Measurements from ENCODE around the gene TBX15. TPM values are rescaled to one million over a fixed set of nuclear protein-coding genes. Genes with fewer than 3 reads are reported as not detected.

TBX15 gene
- polyA plus RNA-seq, 1 donor (not counting 4 experiments of a cell fraction or from before 2014, with no cell fraction given): not detected

DNA sequence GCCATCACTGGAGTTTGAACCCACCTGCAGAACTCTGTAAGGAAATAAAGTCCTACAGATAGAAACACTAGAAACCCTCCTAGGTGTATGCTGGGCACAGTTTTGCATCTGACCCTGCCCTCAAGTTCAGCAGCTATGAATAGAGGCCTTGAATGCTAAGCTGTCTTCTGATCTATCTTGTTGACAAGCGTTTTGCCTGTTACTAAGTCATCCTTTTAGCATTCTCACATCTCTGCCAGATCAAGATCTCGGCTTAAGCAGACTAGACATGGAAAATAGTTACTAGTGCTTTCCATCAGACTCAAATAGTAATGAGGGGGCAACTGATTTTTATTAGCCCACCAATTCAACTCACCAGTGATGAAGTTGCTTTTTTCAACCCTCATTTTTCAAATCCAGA is 10.5 kb downstream of the TBX15 start:
- FAIRE-seq: no peak
- H3K36me3 ChIP-seq (ENCODE audit: control insufficient read depth in 2 of 2, extremely low read depth in 1 of 2, insufficient read depth in 2 of 2, low read length in 2 of 2): no peaks in the 10 kb centered on the region
- no peak overlapping the region for H3K4me3 ChIP-seq (ENCODE audit: control insufficient read depth in 2 of 3, extremely low read depth in 1 of 3, insufficient read depth in 2 of 3, low read depth in 1 of 3, low read length in 3 of 3)
- DNase-seq (ENCODE audit: low read depth, low spot score): no peak
- no peaks in the 10 kb centered on the region for H4K20me1 ChIP-seq (ENCODE audit: control insufficient read depth, extremely low read depth, insufficient read depth, low read length)
- no peak overlapping the region for H3K4me2 ChIP-seq (ENCODE audit: control insufficient read depth, extremely low read depth, insufficient read depth, low read depth, low read length)
- no peaks in the 10 kb centered on the region for H3K4me1 ChIP-seq (ENCODE audit: control insufficient read depth, extremely low read depth, insufficient read depth, low read length)
- TF ChIP-seq EZH2 (IDR thresholded peaks at IDR 0.05; ENCODE audit: low read length): no peak
- TF ChIP-seq, protein P1, sequence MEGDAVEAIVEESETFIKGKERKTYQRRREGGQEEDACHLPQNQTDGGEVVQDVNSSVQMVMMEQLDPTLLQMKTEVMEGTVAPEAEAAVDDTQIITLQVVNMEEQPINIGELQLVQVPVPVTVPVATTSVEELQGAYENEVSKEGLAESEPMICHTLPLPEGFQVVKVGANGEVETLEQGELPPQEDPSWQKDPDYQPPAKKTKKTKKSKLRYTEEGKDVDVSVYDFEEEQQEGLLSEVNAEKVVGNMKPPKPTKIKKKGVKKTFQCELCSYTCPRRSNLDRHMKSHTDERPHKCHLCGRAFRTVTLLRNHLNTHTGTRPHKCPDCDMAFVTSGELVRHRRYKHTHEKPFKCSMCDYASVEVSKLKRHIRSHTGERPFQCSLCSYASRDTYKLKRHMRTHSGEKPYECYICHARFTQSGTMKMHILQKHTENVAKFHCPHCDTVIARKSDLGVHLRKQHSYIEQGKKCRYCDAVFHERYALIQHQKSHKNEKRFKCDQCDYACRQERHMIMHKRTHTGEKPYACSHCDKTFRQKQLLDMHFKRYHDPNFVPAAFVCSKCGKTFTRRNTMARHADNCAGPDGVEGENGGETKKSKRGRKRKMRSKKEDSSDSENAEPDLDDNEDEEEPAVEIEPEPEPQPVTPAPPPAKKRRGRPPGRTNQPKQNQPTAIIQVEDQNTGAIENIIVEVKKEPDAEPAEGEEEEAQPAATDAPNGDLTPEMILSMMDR (optimal IDR thresholded peaks at IDR 0.05 in 1 of 3, IDR thresholded peaks at IDR 0.05 in 1 of 3, conservative IDR thresholded peaks at IDR 0.05 in 1 of 3; ENCODE audit: extremely low read depth in 1 of 3, insufficient read depth in 2 of 3, low read length in 3 of 3): no peak
- H3K27me3 ChIP-seq (ENCODE audit: control insufficient read depth, extremely low read depth, insufficient read depth, low read length): peaks cover 53% of the 10 kb centered on the region
- no peak overlapping the region for H2AFZ ChIP-seq (ENCODE audit: control insufficient read depth, low read length)
- no peaks in the 10 kb centered on the region for H3K79me2 ChIP-seq (ENCODE audit: control insufficient read depth, insufficient read depth, low read length)
- dilution Hi-C loops (cut with MboI; ENCODE audit: extremely low pct_ligation_motif_present, low sequenced_read_pairs): no loop called here
- H3K9me1 ChIP-seq (ENCODE audit: control insufficient read depth, extremely low read depth, insufficient read depth, low read length): no peaks in the 10 kb centered on the region
- no peak overlapping the region for H3K27ac ChIP-seq (ENCODE audit: control insufficient read depth, insufficient read depth, low read length)
- H3K9ac ChIP-seq (ENCODE audit: control insufficient read depth, extremely low read depth, insufficient read depth, low read length): no peak overlapping the region
- H3K9me3 ChIP-seq (ENCODE audit: control insufficient read depth, low read depth, low read length): no peaks in the 10 kb centered on the region

DNA sequence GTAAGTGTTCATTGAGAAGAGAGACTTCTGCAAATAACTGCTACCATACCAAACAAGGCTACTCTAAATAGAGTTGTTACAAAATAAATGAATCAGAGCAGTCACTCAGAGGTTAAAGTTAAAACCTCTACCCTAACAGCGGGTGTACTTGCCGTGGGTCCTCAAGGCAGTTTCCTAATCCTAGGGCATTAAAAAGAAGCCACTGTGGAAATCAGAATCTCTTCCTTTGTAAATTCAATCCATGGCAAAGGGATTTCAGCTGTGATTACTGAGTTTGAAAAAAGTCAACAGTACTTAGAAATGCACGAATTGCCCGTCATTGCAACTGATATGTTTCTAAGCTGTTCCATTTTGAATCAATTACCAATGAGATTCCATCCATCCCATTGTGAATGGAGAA is 13.5 kb downstream of the TBX15 start:
- H3K36me3 ChIP-seq (ENCODE audit: control insufficient read depth in 2 of 2, extremely low read depth in 1 of 2, insufficient read depth in 2 of 2, low read length in 2 of 2): no peaks in the 10 kb centered on the region
- no peaks in the 10 kb centered on the region for H3K9me1 ChIP-seq (ENCODE audit: control insufficient read depth, extremely low read depth, insufficient read depth, low read length)
- no peak for FAIRE-seq
- H3K4me1 ChIP-seq (ENCODE audit: control insufficient read depth, extremely low read depth, insufficient read depth, low read length): no peaks in the 10 kb centered on the region
- no peak overlapping the region for H3K9ac ChIP-seq (ENCODE audit: control insufficient read depth, extremely low read depth, insufficient read depth, low read length)
- H3K9me3 ChIP-seq (ENCODE audit: control insufficient read depth, low read depth, low read length): no peaks in the 10 kb centered on the region
- no peak for TF ChIP-seq EZH2 (IDR thresholded peaks at IDR 0.05; ENCODE audit: low read length)
- H4K20me1 ChIP-seq (ENCODE audit: control insufficient read depth, extremely low read depth, insufficient read depth, low read length): no peaks in the 10 kb centered on the region
- no peak overlapping the region for H3K4me3 ChIP-seq (ENCODE audit: control insufficient read depth in 2 of 3, extremely low read depth in 1 of 3, insufficient read depth in 2 of 3, low read depth in 1 of 3, low read length in 3 of 3)
- H2AFZ ChIP-seq (ENCODE audit: control insufficient read depth, low read length): no peak overlapping the region
- no peak for DNase-seq (ENCODE audit: low read depth, low spot score)
- dilution Hi-C loops (cut with MboI; ENCODE audit: extremely low pct_ligation_motif_present, low sequenced_read_pairs): no loop called here
- no peaks in the 10 kb centered on the region for H3K79me2 ChIP-seq (ENCODE audit: control insufficient read depth, insufficient read depth, low read length)
- H3K27ac ChIP-seq (ENCODE audit: control insufficient read depth, insufficient read depth, low read length): no peak overlapping the region
- no peak overlapping the region for H3K4me2 ChIP-seq (ENCODE audit: control insufficient read depth, extremely low read depth, insufficient read depth, low read depth, low read length)
- H3K27me3 ChIP-seq (ENCODE audit: control insufficient read depth, extremely low read depth, insufficient read depth, low read length): peaks cover 43% of the 10 kb centered on the region

DNA sequence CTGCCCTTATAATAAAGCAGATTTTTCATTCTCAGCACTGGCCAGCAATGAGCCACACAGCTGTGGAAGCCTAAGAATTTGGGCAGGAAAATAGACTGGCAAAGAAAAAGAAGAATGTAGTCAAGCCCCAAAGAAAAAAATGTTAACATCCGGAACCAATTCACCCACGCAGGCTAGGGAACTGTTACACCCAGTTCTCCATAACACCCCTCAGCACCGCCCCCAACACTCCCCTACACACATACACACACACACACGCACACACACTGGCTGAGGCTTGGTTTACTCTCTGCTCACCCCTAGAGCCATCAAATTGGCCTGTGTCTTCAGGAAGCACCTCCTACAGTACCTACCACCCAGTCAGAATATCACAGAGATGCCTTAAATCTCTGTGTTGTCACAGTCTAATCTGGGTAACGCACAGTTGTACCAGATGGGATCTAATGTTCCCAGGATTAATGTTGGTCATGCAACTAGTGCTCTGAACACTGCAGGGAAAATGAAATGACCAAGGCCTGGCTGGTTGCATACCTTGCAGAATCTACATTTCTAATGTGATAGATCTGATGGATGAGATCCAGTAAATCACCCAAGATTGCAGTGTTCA is 14.5 kb downstream of the TBX15 start:
- Histone ChIP-seq H3K9me1 (ENCODE audit: control insufficient read depth, extremely low read depth, insufficient read depth, low read length) (no peaks in the 10 kb centered on the region), H3K4me1 (ENCODE audit: control insufficient read depth, extremely low read depth, insufficient read depth, low read length) (no peaks in the 10 kb centered on the region), H3K9ac (ENCODE audit: control insufficient read depth, extremely low read depth, insufficient read depth, low read length) (no peak overlapping the region), H3K27ac (ENCODE audit: control insufficient read depth, insufficient read depth, low read length) (no peak overlapping the region), H3K79me2 (ENCODE audit: control insufficient read depth, insufficient read depth, low read length) (no peaks in the 10 kb centered on the region), H3K36me3 (ENCODE audit: control insufficient read depth in 2 of 2, extremely low read depth in 1 of 2, insufficient read depth in 2 of 2, low read length in 2 of 2) (no peaks in the 10 kb centered on the region), H2AFZ (ENCODE audit: control insufficient read depth, low read length) (no peak overlapping the region), H4K20me1 (ENCODE audit: control insufficient read depth, extremely low read depth, insufficient read depth, low read length) (no peaks in the 10 kb centered on the region), H3K4me3 (ENCODE audit: control insufficient read depth in 2 of 3, extremely low read depth in 1 of 3, insufficient read depth in 2 of 3, low read depth in 1 of 3, low read length in 3 of 3) (no peak overlapping the region), H3K9me3 (ENCODE audit: control insufficient read depth, low read depth, low read length) (no peaks in the 10 kb centered on the region), H3K4me2 (ENCODE audit: control insufficient read depth, extremely low read depth, insufficient read depth, low read depth, low read length) (no peak overlapping the region), H3K27me3 (ENCODE audit: control insufficient read depth, extremely low read depth, insufficient read depth, low read length) (peaks cover 33% of the 10 kb centered on the region)
- no peak for TF ChIP-seq EZH2 (IDR thresholded peaks at IDR 0.05; ENCODE audit: low read length)
- TF ChIP-seq, protein P1 (optimal IDR thresholded peaks at IDR 0.05 in 1 of 3, IDR thresholded peaks at IDR 0.05 in 1 of 3, conservative IDR thresholded peaks at IDR 0.05 in 1 of 3; ENCODE audit: extremely low read depth in 1 of 3, insufficient read depth in 2 of 3, low read length in 3 of 3): no peak
- FAIRE-seq (no peak), DNase-seq (ENCODE audit: low read depth, low spot score) (no peak)
- dilution Hi-C loops (cut with MboI; ENCODE audit: extremely low pct_ligation_motif_present, low sequenced_read_pairs): no loop called here
